Spleen (tissue), 7 donors: ENCODE data around the gene ASAH2.

Source experiments
- CTCF ChIP-seq, 11 experiments: fragments of 200-600 bp in 7 of 11; fragments of 450-650 bp in 4 of 11; sonication (generic) in 4 of 11; IDR thresholded peaks in 8 of 11; conservative IDR thresholded peaks in 3 of 11; 1 replicate in 7 of 11; 2 replicates in 4 of 11; pipeline versions ENCODE4 v1.4.0 to v1.8.0; 2016 to 2021; ENCODE audit warnings: antibody characterized with exemption in 11 of 11, inconsistent platforms in 4 of 11, mild to moderate bottlenecking in 1 of 11
- POLR2A ChIP-seq, 3 donors: fragments of 450-650 bp; IDR thresholded peaks; one replicate each; pipeline ENCODE4 v1.5.1; 2017; ENCODE audit warnings: antibody characterized with exemption in 3 of 3, mild to moderate bottlenecking in 1 of 3
- POLR2AphosphoS5 ChIP-seq, 3 donors: sonication (generic); formaldehyde crosslinking; IDR thresholded peaks; one replicate each; pipeline ENCODE4 v1.5.1; 2017; ENCODE audit warnings: antibody characterized with exemption in 3 of 3
- donor health status: DM: no; HTN: no; CAD: no; lungs with moderate emphysema.
- donor health status: DM: no; HTN: no; CAD: no.
- donor health status: DM: no; HTN: no; CAD: no.

- TF ChIP-seq CTCF (IDR thresholded peaks at IDR 0.05 in 8 of 11, conservative IDR thresholded peaks at IDR 0.05 in 3 of 11) (peak in 6 of 11 experiments; percentile 27 to 47 (median 36)), POLR2AphosphoS5 (IDR thresholded peaks at IDR 0.05) (no peak), POLR2A (IDR thresholded peaks at IDR 0.05) (no peak)
These were observed 26.9 kb downstream of the ASAH2 start for GRCh38 chr10:50224330-50224952.
